T-cell (primary cell): ENCODE data around the gene FAT1. TPM values are rescaled to one million over a fixed set of nuclear protein-coding genes. Genes with fewer than 3 reads are reported as not detected.
"Not testable (repeated sequence)": the region's sequence is repeated elsewhere in the genome, so short reads cannot be mapped to it uniquely, and the experiment has no call there.

Experiments used
- ATAC-seq, 4 experiments: fragments of 200-7000 bp in 3 of 4; fragments of 150-1000 bp in 1 of 4; cut with Tn5 transposase; replicated peaks in 1 of 4; 1 replicate in 3 of 4; 2 replicates in 1 of 4; pipeline ENCODE4 v1.10.0; 2021; ENCODE audit warnings: moderate library complexity in 3 of 4, mild to moderate bottlenecking in 2 of 4, moderate number of reproducible peaks in 1 of 4
- CTCF ChIA-PET, 2 donors: fragments of 300-600 bp; sonication (Branson Sonifier 250); formaldehyde crosslinking; loops; one replicate each; lab custom pipeline; 2022; ENCODE audit warnings: antibody characterized with exemption in 2 of 2; lab: Charles Lee
- POLR2A ChIA-PET, 2 donors: fragments of 300-600 bp; sonication (Branson Sonifier 250); formaldehyde crosslinking; loops; one replicate each; lab custom pipeline; 2022; ENCODE audit warnings: antibody characterized with exemption in 2 of 2; lab: Charles Lee
- DNase-seq, 35 experiments: peaks; one replicate each; pipeline versions ENCODE4 v3.0.0 to v3.0.0-alpha.2; 2013 to 2023
- H3K27ac ChIP-seq: one replicate; pipeline ENCODE4 v1.5.1; 2013; ENCODE audit warnings: low read length
- H3K27me3 ChIP-seq, 2 experiments: replicated peaks in 1 of 2; 1 replicate in 1 of 2; 2 replicates in 1 of 2; pipeline versions ENCODE4 v1.6.1 to v1.7.0; 2013; ENCODE audit warnings: low read length in 1 of 2, mixed read lengths in 1 of 2; ENCODE audit not compliant: control insufficient read depth in 2 of 2, insufficient read depth in 2 of 2; ENCODE audit errors: extremely low read depth in 1 of 2
- H3K36me3 ChIP-seq, 2 donors: 1 replicate in 1 of 2; 2 replicates in 1 of 2; pipeline versions ENCODE4 v1.6.1 to v1.7.0; 2013; ENCODE audit warnings: low read length in 1 of 2; ENCODE audit not compliant: control insufficient read depth in 2 of 2, insufficient read depth in 1 of 2; ENCODE audit errors: extremely low read depth in 1 of 2
- H3K4me1 ChIP-seq, 2 experiments: 1 replicate in 1 of 2; 2 replicates in 1 of 2; pipeline versions ENCODE4 v1.6.1 to v1.7.0; 2013; ENCODE audit warnings: low read length in 2 of 2, mixed read lengths in 1 of 2; ENCODE audit not compliant: insufficient read depth in 2 of 2, control insufficient read depth in 1 of 2; ENCODE audit errors: extremely low read depth in 1 of 2
- H3K4me3 ChIP-seq, 2 donors: 1 replicate in 1 of 2; 2 replicates in 1 of 2; pipeline versions ENCODE4 v1.5.1 to v1.7.0; 2013; ENCODE audit warnings: mild to moderate bottlenecking in 2 of 2, low read length in 1 of 2, moderate library complexity in 1 of 2; ENCODE audit not compliant: control insufficient read depth in 1 of 2; ENCODE audit errors: extremely low read depth in 1 of 2
- H3K9me3 ChIP-seq: 2 replicates; pipeline ENCODE4 v1.7.0; 2013
- H3K27ac Mint-ChIP-seq, 2 donors: one replicate each; pipeline ENCODE4 v1.8.0; 2020 to 2021; ENCODE audit warnings: mild to moderate bottlenecking in 2 of 2, mixed read lengths in 2 of 2
- H3K27me3 Mint-ChIP-seq, 2 donors: one replicate each; pipeline ENCODE4 v1.8.0; 2021 to 2022; ENCODE audit warnings: mixed read lengths in 2 of 2
- H3K36me3 Mint-ChIP-seq: one replicate; pipeline ENCODE4 v1.8.0; 2021; ENCODE audit warnings: mixed read lengths
- H3K4me1 Mint-ChIP-seq, 3 donors: one replicate each; pipeline ENCODE4 v1.8.0; 2020 to 2022; ENCODE audit warnings: mixed read lengths in 3 of 3, mild to moderate bottlenecking in 1 of 3
- H3K4me3 Mint-ChIP-seq, 3 donors: one replicate each; pipeline ENCODE4 v1.8.0; 2020 to 2022; ENCODE audit warnings: mild to moderate bottlenecking in 3 of 3, mixed read lengths in 3 of 3, moderate library complexity in 3 of 3
- H3K9me3 Mint-ChIP-seq, 3 donors: one replicate each; pipeline ENCODE4 v1.8.0; 2020 to 2022; ENCODE audit warnings: mixed read lengths in 3 of 3
- WGBS: methylation state at CpG from one replicate; pipeline ENCODE4 v1.1.5; 2013; ENCODE audit warnings: missing lambda C conversion rate; ENCODE audit not compliant: insufficient coverage; 5-methylcytosine and 5-hydroxymethylcytosine counted together
- total RNA-seq, 35 experiments: library from RNA in 6 of 35; stranded (reverse) in 6 of 35; fragments of 120-200 nt in 1 of 35; gene quantifications; one replicate each; pipeline versions ENCODE4 v1.2.1 to v1.2.4 and lab custom pipeline; 2013 to 2026

Gene FAT1
- total RNA-seq, 5 donors from 2014 or later (not counting 1 experiment from before 2014, with no cell fraction given) = 1.0 to 1.5 (median 1.5) TPM; not detected in 2

- ChIA-PET POLR2A (no interaction called here), CTCF (no interaction called here)
- Histone ChIP-seq H3K4me3 (no peak overlapping the region), H3K36me3 (no peaks in the 10 kb centered on the region), H3K9me3 (no peaks in the 10 kb centered on the region), H3K27ac (no peak overlapping the region), H3K4me1 (no peaks in the 10 kb centered on the region), H3K27me3 (no peaks in the 10 kb centered on the region)
- Mint-ChIP-seq H3K36me3 (no peaks in the 10 kb centered on the region), H3K9me3 (peaks cover 9 to 16% (median 11%) of the 10 kb centered on the region in 3 donors), H3K4me1 (no peaks in the 10 kb centered on the region), H3K27ac (no peak overlapping the region), H3K27me3 (no peaks in the 10 kb centered on the region), H3K4me3 (no peak overlapping the region)
- WGBS = 86% methylated on average over 6 of the region's 9 CpGs
- DNase-seq (no peak), ATAC-seq (no peak)
Observed at GRCh38 chr4:186765138-186765537, 41.5 kb upstream of the FAT1 start.

DNA sequence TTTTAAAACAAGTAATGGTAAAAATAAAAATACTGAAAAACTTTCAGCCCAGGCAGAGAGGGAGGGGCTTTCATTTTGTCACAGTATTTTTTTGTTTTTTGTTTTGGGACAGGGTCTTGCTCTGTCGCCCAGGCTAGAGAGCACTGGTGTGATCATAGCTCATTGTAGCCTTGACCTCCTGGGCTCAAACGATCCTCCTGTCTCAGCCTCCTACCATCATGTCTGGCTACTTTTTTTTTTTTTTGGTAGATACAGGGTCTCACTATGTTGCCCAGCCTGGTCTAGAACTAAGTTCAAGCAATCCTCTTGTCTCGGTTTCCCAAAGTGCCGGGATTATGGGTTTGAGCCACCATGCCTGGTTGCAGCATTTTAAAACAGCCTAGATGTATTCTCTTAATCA, 40.8 kb upstream of the FAT1 start:
- H3K9me3 Mint-ChIP-seq = peaks cover 9 to 14% (median 9%) of the 10 kb centered on the region in 3 donors
- WGBS = no CpG with 5 or more reads among the region's 4 CpGs
- no peaks in the 10 kb centered on the region for H3K4me1 Mint-ChIP-seq
- ChIA-PET CTCF (no interaction called here), POLR2A (no interaction called here)
- Histone ChIP-seq H3K4me3 (no peak overlapping the region), H3K4me1 (no peaks in the 10 kb centered on the region), H3K9me3 (no peaks in the 10 kb centered on the region), H3K27me3 (no peaks in the 10 kb centered on the region), H3K27ac (no peak overlapping the region), H3K36me3 (no peaks in the 10 kb centered on the region)
- no peaks in the 10 kb centered on the region for H3K36me3 Mint-ChIP-seq
- DNase-seq (no peak), ATAC-seq (no peak)
- no peak overlapping the region for H3K4me3 Mint-ChIP-seq
- no peak overlapping the region for H3K27ac Mint-ChIP-seq
- no peaks in the 10 kb centered on the region for H3K27me3 Mint-ChIP-seq

DNA sequence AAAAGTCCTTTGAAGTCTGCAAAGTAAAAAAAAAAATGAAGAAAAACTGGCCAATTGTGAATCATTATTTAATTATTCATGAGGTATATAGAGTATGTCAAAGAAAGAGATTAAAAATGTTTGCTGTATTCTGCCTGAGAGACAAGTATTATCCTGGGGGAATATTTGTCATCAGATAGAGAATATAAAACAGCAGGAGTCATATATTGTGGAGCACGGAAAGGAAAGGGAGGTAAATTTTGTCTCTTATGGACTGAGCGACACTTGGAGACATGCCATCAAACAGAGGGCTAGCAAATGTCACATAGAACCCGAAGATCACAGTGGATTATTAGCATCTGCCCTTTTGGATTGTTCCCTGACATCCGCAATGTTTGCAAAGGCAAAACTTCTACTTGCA, 39.2 kb upstream of the FAT1 start:
- peaks cover 9 to 19% (median 13%) of the 10 kb centered on the region in 3 donors for H3K9me3 Mint-ChIP-seq
- no peaks in the 10 kb centered on the region for H3K36me3 ChIP-seq
- H3K4me1 ChIP-seq = no peaks in the 10 kb centered on the region
- CTCF ChIA-PET = no interaction called here
- H3K27me3 Mint-ChIP-seq = no peaks in the 10 kb centered on the region
- no peak overlapping the region for H3K4me3 ChIP-seq
- no peaks in the 10 kb centered on the region for H3K4me1 Mint-ChIP-seq
- POLR2A ChIA-PET = no interaction called here
- H3K27ac ChIP-seq = no peak overlapping the region
- no peak overlapping the region for H3K4me3 Mint-ChIP-seq
- DNase-seq (no peak), ATAC-seq (no peak)
- no peaks in the 10 kb centered on the region for H3K36me3 Mint-ChIP-seq
- H3K27me3 ChIP-seq = no peaks in the 10 kb centered on the region
- no peak overlapping the region for H3K27ac Mint-ChIP-seq
- WGBS = 93% methylated on average over 2 of the region's 4 CpGs
- no peaks in the 10 kb centered on the region for H3K9me3 ChIP-seq

DNA sequence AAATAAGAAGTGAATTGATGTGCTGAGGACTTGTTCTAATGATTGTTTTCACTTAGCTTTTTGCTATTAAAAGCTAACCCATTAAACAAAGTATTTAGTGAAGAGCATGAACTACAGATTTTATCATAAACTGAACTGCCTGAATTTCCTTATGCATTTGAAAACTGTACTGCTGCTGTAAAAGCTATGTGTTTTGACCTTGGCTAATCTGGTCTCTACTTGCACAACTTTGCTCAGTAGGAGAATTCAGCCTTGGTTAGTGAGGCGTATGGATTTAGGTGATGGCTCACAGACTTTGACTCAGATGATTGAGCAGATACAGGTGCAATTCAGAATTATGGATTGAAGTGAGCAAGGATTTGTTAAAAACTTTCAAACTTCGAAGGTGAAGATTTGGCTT, 38.7 kb upstream of the FAT1 start:
- Histone ChIP-seq H3K9me3 (no peaks in the 10 kb centered on the region), H3K27me3 (no peaks in the 10 kb centered on the region), H3K4me3 (no peak overlapping the region), H3K27ac (no peak overlapping the region), H3K36me3 (no peaks in the 10 kb centered on the region), H3K4me1 (no peaks in the 10 kb centered on the region)
- WGBS = no CpG with 5 or more reads among the region's 2 CpGs
- Mint-ChIP-seq H3K9me3 (peaks cover 4 to 17% (median 11%) of the 10 kb centered on the region in 3 donors), H3K4me1 (no peaks in the 10 kb centered on the region), H3K4me3 (no peak overlapping the region), H3K27ac (no peak overlapping the region), H3K36me3 (no peaks in the 10 kb centered on the region), H3K27me3 (no peaks in the 10 kb centered on the region)
- DNase-seq (no peak), ATAC-seq (no peak)
- CTCF ChIA-PET = no interaction called here
- POLR2A ChIA-PET = no interaction called here

DNA sequence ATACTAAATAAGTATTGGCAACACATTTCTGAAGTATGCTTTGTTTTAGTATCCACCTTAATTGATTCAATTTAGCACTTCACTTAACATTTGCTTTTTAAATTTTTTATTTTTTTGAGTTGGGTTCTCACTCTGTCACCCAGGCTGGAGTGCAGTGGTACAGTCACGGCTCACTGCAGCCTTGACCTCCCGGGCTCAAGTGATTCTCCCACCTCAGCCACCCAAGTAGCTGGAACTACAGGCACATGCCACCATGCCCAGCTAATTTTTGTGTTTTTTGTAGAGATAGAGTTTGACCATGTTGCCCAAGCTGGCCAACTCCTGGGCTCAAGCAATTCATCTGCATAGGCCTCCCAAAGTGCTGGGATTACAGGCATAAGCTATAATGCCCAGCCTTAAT, 38.3 kb upstream of the FAT1 start:
- CTCF ChIA-PET, H3K36me3 Mint-ChIP-seq, H3K27me3 Mint-ChIP-seq, H3K4me3 Mint-ChIP-seq, H3K27ac ChIP-seq, H3K9me3 ChIP-seq, H3K36me3 ChIP-seq, H3K27me3 ChIP-seq, H3K4me1 Mint-ChIP-seq, H3K27ac Mint-ChIP-seq, H3K4me3 ChIP-seq, DNase-seq, H3K4me1 ChIP-seq, ATAC-seq, POLR2A ChIA-PET: not testable (repeated sequence)
- peaks cover 7 to 21% (median 11%) of the 10 kb centered on the region in 3 donors for H3K9me3 Mint-ChIP-seq
- no CpG with 5 or more reads among the region's 2 CpGs for WGBS

GRCh38 chr4:186761393-186761792, 37.7 kb upstream of the FAT1 start:
- no peaks in the 10 kb centered on the region for H3K36me3 ChIP-seq
- no peaks in the 10 kb centered on the region for H3K27me3 ChIP-seq
- no peak overlapping the region for H3K27ac ChIP-seq
- H3K4me3 ChIP-seq = no peak overlapping the region
- Mint-ChIP-seq H3K27ac (no peak overlapping the region), H3K4me3 (no peak overlapping the region), H3K9me3 (peaks cover 11 to 25% (median 13%) of the 10 kb centered on the region in 3 donors), H3K27me3 (no peaks in the 10 kb centered on the region), H3K36me3 (no peaks in the 10 kb centered on the region), H3K4me1 (no peaks in the 10 kb centered on the region)
- POLR2A ChIA-PET = no interaction called here
- CTCF ChIA-PET = no interaction called here
- no peaks in the 10 kb centered on the region for H3K9me3 ChIP-seq
- DNase-seq (no peak), ATAC-seq (no peak)
- 100% methylated on average over 1 of the region's 3 CpGs for WGBS
- no peaks in the 10 kb centered on the region for H3K4me1 ChIP-seq

DNA sequence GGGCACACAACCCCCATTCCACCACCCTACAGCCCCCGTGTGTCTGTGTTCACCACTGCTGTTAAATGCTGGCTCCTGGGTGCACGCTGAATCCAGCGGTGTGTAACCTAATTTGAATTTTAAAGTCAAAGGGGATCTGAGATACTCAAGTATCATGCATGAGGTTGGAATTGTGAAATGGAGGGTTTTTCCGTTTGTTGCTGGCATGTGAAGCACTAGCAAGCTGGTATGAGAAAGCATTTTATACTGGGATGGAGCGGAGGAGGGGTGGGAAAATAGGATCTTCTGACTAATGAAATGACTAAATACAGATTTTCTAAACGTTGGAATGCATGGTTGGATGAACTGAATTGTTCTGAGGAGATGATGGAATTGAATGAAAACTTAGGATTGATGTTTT, 36.9 kb upstream of the FAT1 start:
- 69% methylated on average over 5 of the region's 6 CpGs for WGBS
- H3K9me3 Mint-ChIP-seq = peaks cover 11 to 25% (median 19%) of the 10 kb centered on the region in 3 donors
- Histone ChIP-seq H3K4me1 (no peaks in the 10 kb centered on the region), H3K9me3 (no peaks in the 10 kb centered on the region), H3K27me3 (no peaks in the 10 kb centered on the region), H3K36me3 (no peaks in the 10 kb centered on the region), H3K4me3 (no peak overlapping the region), H3K27ac (no peak overlapping the region)
- H3K27ac Mint-ChIP-seq = no peak overlapping the region
- H3K36me3 Mint-ChIP-seq = no peaks in the 10 kb centered on the region
- CTCF ChIA-PET = interaction anchor here in 1 of 2 donors (0.6 kb wide), 1 partner anchor 914 kb away, joined by 3 read pairs; no protein-coding TSS in a partner anchor
- ATAC-seq = no peak
- no peaks in the 10 kb centered on the region for H3K4me1 Mint-ChIP-seq
- no peaks in the 10 kb centered on the region for H3K27me3 Mint-ChIP-seq
- DNase-seq = no peak
- POLR2A ChIA-PET = no interaction called here
- no peak overlapping the region for H3K4me3 Mint-ChIP-seq
